Left renal pelvis (tissue), 4 donors: ENCODE measurements around the gene GRIK4. TPM values are rescaled to one million over a fixed set of nuclear protein-coding genes. Genes with fewer than 3 reads are reported as not detected.

Source experiments
- DNase-seq, 4 donors: peaks; one replicate each; pipeline ENCODE4 v3.0.0-alpha.2; 2013; ENCODE audit warnings: low read depth in 4 of 4, low spot score in 3 of 4
- polyA plus RNA-seq, 4 donors: library from polyadenylated mRNA; unstranded; fragments of 120-200 nt; gene quantifications; one replicate each; pipeline ENCODE4 v1.2.1, GENCODE V29; 2013; ENCODE audit not compliant: insufficient read length in 4 of 4

The GRIK4 gene
- polyA plus RNA-seq, 4 donors, result 0.95 to 1.9 (median 1.5) TPM

- no peak for DNase-seq
Measured at GRCh38 chr11:120524536-120525085, 13.1 kb downstream of the GRIK4 start.

GRCh38 chr11:120525261-120526171 is 14.0 kb downstream of the GRIK4 start:
- no peak for DNase-seq

DNA sequence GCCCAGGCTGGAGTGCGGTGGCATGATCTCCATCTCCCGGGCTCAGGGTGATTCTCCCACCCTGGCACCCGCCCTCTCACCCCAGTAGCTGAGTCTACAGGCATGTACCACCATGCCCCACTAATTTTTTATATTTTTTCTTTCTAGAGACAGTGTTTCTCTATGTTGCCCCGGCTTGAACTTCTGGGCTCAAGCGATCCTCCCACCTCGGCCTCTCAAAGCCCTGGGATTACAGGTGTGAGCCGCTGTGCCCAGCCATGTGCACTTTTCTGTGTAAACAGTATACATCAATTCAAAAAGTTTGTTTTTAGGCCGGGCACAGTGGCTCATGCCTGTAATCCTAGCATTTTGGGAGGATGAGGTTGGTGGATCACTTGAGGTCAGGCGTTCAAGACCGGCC is 14.7 kb downstream of the GRIK4 start:
- DNase-seq, result no peak

DNA sequence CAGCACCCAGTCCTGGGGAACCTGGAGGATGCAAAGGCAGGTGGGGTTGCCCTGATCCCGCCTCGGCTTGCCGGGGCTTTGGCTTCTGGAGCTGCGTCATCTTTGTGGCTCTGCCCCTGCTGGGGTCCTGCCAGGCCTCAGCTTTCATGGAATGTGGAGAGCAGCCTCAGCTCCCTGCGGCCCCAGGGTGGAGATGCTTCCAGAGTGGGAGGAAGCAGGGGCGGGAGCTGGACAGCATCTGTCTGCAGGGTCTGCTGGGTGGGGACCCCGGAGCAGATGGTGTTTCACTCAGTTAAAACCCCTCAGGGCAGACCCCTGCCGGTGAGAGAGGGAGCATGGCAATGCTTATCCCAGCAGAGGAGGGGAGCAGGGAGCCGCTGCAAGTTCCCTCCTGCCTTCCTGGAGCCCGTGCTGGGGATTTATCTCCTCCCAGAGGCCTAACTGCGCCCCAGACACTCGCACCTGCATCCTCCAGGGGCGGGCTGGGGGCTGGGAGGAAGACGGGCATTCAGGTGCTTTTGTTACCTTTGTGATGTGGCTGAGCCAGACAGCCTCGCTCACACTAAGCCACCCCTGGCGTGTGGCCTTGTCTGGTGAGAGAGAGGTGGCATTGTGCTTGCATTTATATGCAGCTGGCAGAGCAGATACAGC is 15.7 kb downstream of the GRIK4 start:
- no peak for DNase-seq

- DNase-seq, result no peak
Measured at GRCh38 chr11:120528749-120529148, 17.2 kb downstream of the GRIK4 start.

GRCh38 chr11:120529214-120529613 is 17.7 kb downstream of the GRIK4 start:
- DNase-seq, result no peak

DNA sequence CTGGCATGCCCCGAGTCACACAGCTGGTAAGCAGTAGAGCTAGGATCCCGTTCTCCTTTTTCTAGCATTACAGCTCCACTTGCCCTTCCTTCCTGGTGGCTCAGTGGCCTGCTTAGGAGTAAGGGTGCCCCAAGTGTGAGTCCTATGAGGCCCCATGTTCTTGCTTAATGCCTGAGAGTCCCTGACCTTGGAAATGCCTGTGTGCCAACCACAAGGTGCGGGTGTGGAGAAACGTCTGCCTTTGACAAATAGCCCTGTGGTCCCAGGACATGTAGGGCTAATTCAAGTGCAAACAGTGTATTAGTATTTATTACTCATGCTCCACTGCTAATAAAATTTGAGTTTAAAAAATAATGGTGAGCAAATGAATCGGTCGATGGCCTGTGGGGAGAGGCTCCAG is 18.4 kb downstream of the GRIK4 start:
- DNase-seq, result no peak

GRCh38 chr11:120532082-120532831 is 20.7 kb downstream of the GRIK4 start:
- DNase-seq, result no peak

GRCh38 chr11:120532832-120533196 is 21.3 kb downstream of the GRIK4 start:
- DNase-seq, result no peak

DNA sequence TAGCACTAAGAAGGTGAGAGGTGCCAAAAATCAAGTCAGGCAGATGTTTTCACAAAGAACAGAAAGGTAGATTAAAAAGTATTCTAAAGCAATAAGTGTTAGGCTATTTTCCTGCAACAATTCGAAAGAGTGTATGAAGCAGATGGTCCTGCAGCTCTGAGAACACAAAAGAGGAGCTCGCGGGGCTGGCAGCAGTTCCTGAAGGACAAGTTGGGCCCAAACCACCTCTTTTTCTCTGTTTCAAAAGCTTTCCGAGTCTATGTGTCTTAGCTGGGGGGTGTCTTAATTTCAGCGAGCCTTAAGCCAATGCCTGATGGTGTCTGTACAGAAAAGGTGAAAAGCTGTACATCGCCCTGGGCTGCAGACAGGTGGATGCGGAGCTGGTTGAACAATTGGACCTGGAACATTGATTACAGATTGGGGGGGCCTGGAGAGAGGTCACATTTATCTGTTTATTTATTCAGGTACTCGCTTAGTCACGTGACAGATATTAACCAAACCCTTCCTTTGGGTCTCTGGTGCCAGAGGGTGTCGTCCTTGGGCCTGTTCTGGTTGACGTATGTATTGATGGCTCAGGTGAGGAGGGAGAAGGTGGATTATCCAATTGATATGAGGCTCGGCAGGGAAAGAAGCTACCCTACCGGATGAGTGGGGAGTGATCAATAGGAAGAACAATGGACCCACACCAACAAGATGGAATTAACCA is 24.7 kb downstream of the GRIK4 start:
- DNase-seq, result no peak

DNA sequence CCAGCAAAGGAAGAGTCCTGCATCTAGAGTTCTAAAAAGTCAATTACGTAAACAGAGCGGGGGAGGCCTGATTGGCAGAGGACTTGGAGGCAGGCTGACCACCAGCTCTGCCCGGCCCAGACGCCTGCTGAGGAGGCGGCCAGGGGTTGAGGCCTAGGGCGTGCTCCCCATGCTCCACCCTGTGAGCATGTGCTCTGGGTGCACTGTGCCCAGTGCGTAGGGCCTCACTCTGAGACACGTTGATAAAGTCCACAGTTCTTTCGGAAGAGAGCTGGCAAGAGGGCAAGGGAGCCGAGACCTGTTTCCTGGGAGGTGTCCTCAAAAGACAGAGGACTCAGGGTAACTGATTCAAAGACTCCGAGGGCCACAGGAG is 25.2 kb downstream of the GRIK4 start:
- no peak for DNase-seq

- no peak for DNase-seq
Measured at GRCh38 chr11:120537996-120538395, 26.4 kb downstream of the GRIK4 start.

- no peak for DNase-seq
Measured at GRCh38 chr11:120538707-120539106, 27.2 kb downstream of the GRIK4 start.

DNA sequence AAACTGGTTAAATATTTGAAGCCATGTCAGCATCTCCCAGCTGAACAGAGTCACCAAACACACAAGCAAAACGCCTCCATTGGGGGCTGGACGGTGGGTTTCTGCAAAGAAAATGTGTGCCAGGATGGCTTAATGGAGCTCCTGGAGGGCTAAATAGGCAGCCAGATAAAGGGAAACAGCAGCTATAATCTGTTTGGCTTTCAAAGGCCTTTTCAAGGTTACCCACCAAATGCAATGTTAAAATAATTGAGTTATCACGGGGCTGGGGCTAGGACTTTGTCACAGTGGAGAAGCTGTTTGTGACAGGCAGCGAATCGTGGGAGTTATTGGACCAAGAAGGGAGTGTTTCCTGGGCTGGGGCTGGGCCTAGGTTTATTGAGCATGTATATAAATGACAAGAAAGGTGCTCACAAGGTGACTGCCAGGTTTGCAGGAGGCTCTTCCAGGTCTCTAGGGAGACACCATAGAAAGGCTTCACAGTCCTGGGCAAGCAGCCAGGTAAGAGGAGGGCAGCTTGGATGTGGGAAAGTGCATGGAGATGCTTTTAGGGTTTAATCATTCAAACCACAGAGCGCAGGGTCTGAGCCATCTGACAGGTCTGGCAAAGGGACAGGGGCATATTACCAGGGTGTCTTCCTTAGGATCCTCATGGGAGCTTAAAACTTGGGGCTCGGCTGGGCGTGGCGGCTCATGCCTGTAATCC is 28.3 kb downstream of the GRIK4 start:
- no peak for DNase-seq

- DNase-seq, result no peak
Measured at GRCh38 chr11:120540744-120541465, 29.4 kb downstream of the GRIK4 start.

DNA sequence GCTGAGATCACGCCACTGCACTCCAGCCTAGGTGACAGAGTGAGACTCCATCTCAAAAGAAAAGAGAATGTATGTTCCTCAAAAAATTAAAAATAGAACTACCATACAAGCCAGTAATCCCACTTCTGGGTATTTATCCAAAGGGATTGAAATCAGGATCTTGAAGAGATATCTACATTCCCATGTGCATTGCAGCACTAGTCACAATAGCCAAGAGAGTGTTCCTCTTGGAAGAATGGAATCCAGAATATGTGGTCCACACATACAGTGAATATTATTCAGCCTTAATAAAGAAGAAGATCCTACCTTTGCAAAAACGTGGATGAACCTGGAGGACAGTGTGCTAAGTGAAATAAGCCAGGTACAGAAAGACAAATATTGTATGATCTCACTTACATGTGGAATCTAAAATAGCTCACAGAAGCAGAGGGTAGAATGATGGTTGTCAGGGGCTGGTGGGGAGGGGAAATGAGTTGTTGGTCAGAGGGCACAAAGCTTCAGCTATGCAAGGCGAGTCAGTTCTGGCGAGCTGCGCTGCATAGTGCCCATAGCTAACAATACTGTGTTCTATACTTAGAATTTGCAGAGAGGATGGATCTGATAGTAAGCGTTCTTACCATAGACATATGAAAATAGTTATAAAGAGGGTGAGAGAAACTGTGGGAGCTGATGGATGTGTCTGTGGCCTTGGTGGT is 32.1 kb downstream of the GRIK4 start:
- DNase-seq, result no peak

GRCh38 chr11:120545813-120546212 is 34.3 kb downstream of the GRIK4 start:
- no peak for DNase-seq

DNA sequence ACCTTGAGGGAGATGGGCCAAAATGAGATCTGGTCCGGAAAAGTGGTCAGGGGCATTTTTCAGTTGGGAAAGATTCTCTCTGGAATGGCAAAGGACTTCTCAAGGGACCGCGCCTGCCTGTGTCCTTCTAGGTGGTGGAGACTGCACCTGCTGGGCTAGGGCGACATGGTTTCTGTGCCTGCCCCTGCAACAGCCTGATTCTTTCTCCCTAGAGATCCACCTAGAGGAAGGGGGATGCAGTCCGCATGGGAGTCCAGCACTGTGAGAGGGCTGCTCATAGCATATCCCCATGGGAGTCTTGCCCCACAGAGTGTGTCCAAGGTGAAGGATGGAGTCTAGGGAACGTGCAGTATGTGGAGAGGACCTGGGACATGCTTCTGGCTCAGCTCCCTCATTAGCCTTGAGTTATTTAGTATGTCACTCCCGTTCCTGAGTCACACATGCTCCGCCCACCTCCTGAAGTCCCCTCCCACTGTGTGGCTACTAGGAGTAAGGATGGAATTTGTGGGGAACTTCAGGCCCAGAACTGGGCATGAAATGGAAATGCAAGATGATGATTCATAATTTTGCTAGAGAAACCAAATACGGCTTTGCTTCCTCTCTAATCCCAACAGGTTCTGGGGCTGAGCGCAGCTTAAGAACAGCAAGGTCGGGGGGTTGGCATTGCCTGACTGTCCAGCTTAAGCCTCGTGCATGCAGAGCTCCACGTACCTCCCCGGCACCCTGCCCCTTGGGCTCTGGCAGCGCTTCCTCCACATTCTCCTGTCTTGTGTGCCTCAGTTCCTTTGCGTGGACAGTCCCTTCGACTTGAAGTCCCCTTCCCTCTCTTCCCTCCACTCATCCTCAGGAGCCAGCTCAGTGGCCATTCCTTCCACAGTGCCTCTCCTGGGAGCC is 35.0 kb downstream of the GRIK4 start:
- no peak for DNase-seq
